IPS-20b (cell line): ENCODE results near the gene MAP2K7.
"Not testable (repeated sequence)": the region's sequence is repeated elsewhere in the genome, so short reads cannot be mapped to it uniquely, and the experiment has no call there.

Experiments used
- H3K27ac ChIP-seq: one replicate; pipeline ENCODE4 v1.5.1; 2013; ENCODE audit warnings: low read length
- H3K27me3 ChIP-seq: 2 replicates; pipeline ENCODE4 v1.6.1; 2013; ENCODE audit warnings: mild to moderate bottlenecking, low read length, inconsistent platforms; ENCODE audit not compliant: insufficient read depth
- H3K36me3 ChIP-seq: 2 replicates; pipeline ENCODE4 v1.6.1; 2013; ENCODE audit warnings: low read depth, mild to moderate bottlenecking, inconsistent platforms, low read length, moderate library complexity; ENCODE audit not compliant: insufficient read depth
- H3K4me1 ChIP-seq: 2 replicates; pipeline ENCODE4 v1.6.1; 2013; ENCODE audit warnings: mild to moderate bottlenecking, control low read depth, inconsistent platforms, low read length, moderate library complexity; ENCODE audit not compliant: insufficient read depth
- H3K4me3 ChIP-seq: 2 replicates; pipeline ENCODE4 v1.5.1; 2013; ENCODE audit warnings: mild to moderate bottlenecking, low read length, inconsistent platforms
- H3K9ac ChIP-seq: 2 replicates; pipeline ENCODE4 v1.6.1; 2013; ENCODE audit warnings: low read depth, mild to moderate bottlenecking, inconsistent platforms, low read length, moderate library complexity
- H3K9me3 ChIP-seq: 2 replicates; pipeline ENCODE4 v1.6.1; 2013; ENCODE audit warnings: mild to moderate bottlenecking, low read depth, low read length, inconsistent platforms; ENCODE audit not compliant: insufficient read depth

Gene MAP2K7

DNA sequence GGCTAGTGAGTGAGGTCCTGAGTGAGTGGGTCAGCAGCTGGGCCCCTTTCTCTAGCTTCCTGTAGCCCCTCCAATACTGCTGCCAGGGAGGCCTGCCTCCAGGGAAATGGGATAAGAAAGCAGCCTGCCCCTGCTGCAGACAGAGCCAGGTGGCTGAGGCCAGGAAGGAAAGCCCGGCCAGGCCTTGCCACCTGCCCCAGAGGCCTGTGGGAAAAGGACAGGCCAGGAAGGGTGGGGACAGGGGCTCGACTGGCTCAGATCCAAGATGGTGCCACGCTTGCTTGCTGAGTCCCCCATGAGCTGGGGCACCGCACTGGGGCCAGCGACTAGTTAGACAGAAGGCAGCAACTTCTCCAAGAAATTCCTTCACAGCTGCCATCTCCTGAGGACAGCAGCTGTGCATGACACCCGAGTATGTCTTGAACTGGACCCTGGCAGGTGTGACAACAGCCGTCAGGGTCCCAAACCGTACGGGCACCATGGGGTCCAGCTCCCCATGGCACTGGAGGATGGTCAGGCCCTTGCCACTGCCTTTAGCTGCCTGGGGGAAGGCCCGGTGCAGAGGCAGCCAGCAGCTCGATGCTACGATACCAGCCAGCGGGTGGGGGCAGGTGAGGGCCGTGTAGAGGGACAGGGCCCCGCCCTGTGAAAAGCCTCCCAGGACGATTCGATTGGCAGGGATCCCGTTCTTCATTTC, 24.4 kb upstream of the MAP2K7 start:
- no peaks in the 10 kb centered on the region for H3K9me3 ChIP-seq
- H3K27ac ChIP-seq = no peak overlapping the region
- no peak overlapping the region for H3K9ac ChIP-seq

DNA sequence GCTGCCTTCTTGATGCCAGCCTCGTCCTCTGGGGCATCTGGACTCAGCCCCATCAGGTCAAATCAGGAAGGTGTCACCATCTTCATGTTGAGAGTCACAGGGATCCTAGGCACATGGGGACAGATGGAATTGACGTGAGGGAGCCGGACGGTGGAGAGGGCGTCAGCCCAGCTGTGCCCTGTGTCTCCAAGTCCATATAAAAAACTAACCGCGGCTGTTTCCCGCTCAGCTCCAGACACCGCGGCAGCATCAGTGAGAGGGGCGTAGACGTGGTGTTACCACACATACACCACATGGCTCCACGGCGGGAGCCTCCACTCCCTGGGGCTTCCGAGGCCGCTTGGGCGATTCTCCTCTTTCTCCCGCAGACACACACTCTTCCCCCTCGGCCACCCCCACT, 23.8 kb upstream of the MAP2K7 start:
- H3K27me3 ChIP-seq = no peaks in the 10 kb centered on the region
- no peaks in the 10 kb centered on the region for H3K9me3 ChIP-seq
- no peak overlapping the region for H3K27ac ChIP-seq

More for the DNA sequence above, 24.4 kb upstream of the MAP2K7 start:
- Histone ChIP-seq H3K27me3 (no peaks in the 10 kb centered on the region), H3K36me3 (no peaks in the 10 kb centered on the region), H3K4me3 (no peak overlapping the region), H3K4me1 (no peaks in the 10 kb centered on the region)

DNA sequence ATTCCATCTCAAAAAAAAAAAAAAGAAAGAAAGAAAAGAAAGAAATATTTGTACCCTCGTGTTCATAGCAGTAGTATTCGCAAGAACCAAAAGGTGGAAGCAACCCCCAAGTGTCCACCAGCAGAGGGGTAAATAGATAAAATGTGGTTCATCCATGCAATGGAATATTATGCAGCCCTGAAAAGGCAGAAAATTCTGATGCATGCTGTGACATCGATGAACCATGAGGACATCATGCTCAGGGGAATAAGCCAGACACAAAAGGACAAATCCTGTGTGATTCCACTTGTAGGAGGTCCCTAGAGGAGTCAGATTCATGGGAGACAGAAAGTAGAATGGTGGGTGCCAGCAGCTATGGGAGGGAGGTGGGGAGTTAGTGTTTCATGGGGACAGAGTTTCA, 21.8 kb upstream of the MAP2K7 start:
- Histone ChIP-seq H3K27ac (no peak overlapping the region), H3K4me1 (no peaks in the 10 kb centered on the region), H3K4me3 (no peak overlapping the region), H3K9me3 (no peaks in the 10 kb centered on the region), H3K36me3 (no peaks in the 10 kb centered on the region), H3K27me3 (no peaks in the 10 kb centered on the region), H3K9ac (no peak overlapping the region)

More for the DNA sequence above, 23.8 kb upstream of the MAP2K7 start:
- Histone ChIP-seq H3K4me3 (no peak overlapping the region), H3K36me3 (no peaks in the 10 kb centered on the region), H3K9ac (no peak overlapping the region), H3K4me1 (no peaks in the 10 kb centered on the region)

DNA sequence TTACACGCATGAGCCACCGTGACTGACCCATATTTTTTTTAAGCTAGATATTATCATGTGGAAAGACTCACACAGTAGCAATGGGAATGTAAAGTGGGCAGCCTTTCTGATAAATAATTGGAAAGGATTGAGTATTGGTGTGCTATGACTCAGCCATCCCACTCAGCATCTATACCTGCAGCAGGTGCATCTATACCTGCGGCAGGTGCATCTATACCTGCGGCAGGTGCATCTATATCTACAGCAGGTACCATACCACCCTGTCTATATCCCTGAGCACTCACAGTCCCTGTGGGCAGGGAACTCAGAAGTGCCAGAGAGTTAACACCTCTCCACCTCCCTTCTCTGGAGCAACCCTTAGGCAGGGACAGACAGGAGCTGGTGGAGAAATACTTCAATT, 20.6 kb upstream of the MAP2K7 start:
- Histone ChIP-seq H3K4me1 (no peaks in the 10 kb centered on the region), H3K27me3 (peaks cover 9% of the 10 kb centered on the region; the same call in 1 of the 2 replicates), H3K27ac (no peak overlapping the region), H3K4me3 (no peak overlapping the region), H3K9me3 (no peaks in the 10 kb centered on the region), H3K9ac (no peak overlapping the region), H3K36me3 (no peaks in the 10 kb centered on the region)

DNA sequence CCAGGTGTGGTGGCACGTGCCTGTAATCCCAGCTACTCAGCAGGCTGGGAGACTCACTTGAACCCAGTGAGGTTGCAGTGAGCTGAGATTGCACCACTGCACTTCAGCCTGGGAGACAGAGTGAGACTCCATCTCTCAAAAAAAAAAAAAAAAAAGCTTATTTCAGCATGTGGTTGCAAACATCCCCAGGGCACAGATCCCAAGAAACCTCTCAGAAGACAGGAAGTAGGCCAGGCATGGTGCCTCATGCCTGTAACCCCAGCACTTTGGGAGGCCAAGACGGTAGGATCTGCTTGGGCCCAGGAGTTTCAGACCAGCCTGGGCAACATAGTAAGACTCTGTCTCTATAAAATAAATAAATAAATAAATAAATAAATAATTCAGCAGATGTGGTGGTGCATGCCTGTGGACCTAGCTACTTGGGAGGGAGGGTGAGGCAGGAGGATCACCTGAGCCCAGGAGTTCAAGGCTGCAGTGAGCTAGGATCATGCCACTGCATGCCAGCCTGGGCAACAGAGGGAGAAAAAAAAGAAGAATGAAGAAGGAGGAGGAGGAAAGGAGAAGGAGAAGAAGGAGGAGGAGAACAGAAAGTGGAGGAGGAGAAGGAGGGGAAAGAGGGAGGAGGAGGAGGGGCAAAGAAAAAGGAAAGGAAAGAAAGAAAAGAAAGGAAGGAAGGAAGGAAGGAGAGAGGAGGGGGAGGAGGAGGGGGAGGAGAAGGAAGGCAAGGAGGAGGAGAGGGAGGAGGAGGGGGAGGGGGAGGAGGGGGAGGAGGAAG, 19.7 kb upstream of the MAP2K7 start:
- H3K4me1 ChIP-seq = no peaks in the 10 kb centered on the region
- no peaks in the 10 kb centered on the region for H3K36me3 ChIP-seq
- H3K9ac ChIP-seq = no peak overlapping the region
- H3K27ac ChIP-seq = no peak overlapping the region
- H3K27me3 ChIP-seq = peaks cover 16% of the 10 kb centered on the region
- H3K4me3 ChIP-seq = no peak overlapping the region
- no peaks in the 10 kb centered on the region for H3K9me3 ChIP-seq

DNA sequence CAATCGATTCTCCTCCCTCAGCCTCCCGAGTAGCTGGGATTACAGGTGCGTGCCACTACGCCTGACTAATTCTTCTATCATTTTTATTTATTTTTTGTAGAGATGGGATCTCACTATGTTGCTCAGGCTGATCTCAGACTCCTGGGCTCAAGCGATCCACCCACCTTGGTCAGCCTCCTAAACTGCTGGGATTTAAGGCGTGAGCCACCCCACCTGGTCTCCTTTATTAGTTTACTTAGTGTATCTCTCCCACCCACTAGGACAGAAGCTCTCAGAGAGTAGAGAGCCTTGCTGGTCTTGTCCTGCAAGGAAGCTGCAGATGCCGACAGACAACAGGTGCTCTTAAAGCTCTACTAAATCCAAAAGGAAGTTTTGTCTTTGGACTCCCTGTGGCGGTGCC, 17.9 kb upstream of the MAP2K7 start:
- Histone ChIP-seq H3K9me3 (no peaks in the 10 kb centered on the region), H3K9ac (no peak overlapping the region), H3K36me3 (no peaks in the 10 kb centered on the region), H3K27me3 (peaks cover 24% of the 10 kb centered on the region), H3K4me1 (no peaks in the 10 kb centered on the region), H3K27ac (no peak overlapping the region), H3K4me3 (no peak overlapping the region)

DNA sequence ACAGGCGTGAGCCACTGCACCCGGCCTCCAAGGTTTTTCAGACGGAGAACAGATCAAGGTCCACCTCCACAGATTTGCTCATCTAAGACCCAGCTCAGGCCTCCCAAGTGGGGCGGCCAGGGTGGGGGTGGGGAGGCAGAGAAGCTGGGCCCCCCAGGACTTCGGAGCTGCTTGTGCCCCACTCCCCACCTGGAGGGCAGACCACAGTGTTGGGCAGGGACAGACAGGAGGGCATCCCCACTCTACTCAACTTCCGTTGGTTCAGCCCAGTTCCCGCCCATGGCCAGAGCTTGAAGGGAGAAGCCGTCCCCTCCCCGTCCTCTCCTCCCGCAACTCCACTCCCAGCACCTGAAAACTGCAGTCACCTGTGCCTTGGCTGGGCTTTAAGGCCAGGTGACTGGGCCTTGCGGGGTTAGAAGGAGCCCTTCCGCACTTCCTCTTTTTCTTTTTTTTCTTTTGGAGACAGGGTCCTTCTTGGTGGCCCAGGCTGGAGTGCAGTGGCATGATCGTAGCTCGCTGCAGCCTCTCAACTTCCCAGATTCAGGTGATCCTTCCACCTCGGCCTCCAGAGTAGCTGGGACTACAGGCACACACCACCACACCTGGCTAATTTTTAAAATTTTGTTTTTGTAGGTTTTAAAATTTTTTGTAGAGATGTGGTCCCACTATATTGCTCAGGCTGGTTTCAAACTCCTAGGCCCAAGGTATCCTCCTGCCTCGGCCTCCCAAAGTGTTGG, 16.1 kb upstream of the MAP2K7 start:
- H3K9me3 ChIP-seq = no peaks in the 10 kb centered on the region
- H3K36me3 ChIP-seq = no peaks in the 10 kb centered on the region
- no peak overlapping the region for H3K27ac ChIP-seq
- H3K4me3 ChIP-seq = peak overlapping the region; percentile 68; the same call in 1 of the 2 replicates
- H3K27me3 ChIP-seq = peaks cover 24% of the 10 kb centered on the region
- no peak overlapping the region for H3K9ac ChIP-seq
- no peaks in the 10 kb centered on the region for H3K4me1 ChIP-seq

DNA sequence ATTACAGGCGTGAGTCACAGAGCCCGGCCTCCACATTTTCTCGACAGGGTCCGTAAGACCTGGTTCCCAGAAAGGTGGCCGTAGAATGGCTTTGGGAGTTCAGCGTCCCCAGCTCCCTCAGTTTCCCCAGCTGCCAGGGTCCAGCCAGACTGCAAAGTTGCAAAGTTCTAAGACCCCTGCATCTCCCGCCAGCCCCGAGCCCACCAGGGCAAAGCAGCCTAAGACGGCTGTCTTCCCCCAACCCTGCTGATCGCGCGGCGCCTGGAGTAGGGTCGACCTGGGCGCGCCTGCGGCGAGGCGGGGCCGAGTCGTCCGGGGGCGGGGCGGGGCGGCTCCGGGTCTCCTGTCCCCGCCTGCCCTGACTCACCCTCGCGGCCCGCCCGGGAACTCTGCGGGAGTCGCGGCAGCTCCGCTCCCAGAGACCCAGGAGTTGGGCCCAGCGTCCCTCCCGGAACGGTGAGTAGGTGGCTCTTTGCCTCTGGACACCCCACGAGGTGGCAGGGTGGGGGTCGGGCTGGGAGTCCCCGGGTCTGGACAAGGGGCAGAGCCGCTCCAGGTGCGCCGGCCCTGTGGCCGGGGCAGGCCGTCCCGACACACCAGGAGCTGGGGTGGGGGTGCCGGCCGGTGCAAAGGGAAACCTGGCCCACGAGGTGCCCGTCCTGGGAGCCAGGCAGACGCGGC, 15.4 kb upstream of the MAP2K7 start, which contains the start of gene LRRC8E:
Gene LRRC8E (plus strand): TSS at position 366 of the 681 bp plus-strand sequence. CDS start 7,094 bp downstream, outside the sequence.
- Histone ChIP-seq H3K27ac (no peak within 1 kb of the TSS), H3K27me3 (peaks cover 24% of the 10 kb centered on the region), H3K36me3 (no peaks in the 10 kb centered on the region), H3K4me1 (no peaks in the 10 kb centered on the region), H3K9ac (peak within 1 kb of the TSS; percentile 7; the same call in 1 of the 2 replicates), H3K9me3 (no peaks in the 10 kb centered on the region), H3K4me3 (peak within 1 kb of the TSS; percentile 68)

DNA sequence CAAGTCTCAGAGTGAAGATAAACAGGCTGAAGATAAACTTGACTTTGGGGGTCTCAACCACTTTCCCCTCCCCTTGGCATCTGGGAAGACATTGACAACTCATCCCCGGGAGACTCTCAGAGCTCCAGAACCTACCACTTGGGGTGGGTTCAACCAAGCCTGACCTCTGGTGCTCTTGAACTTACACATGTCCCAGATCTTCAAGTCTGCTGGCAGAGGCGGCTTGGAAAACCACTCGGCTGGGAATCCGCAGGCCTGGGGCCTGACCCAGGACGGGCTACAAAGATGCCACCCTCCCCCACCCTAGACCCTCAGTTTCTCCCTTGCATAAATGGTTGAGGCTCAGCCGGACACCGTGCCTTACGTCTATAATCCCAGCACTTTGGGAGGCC, 14.9 kb upstream of the MAP2K7 start:
- Histone ChIP-seq H3K9ac (peak overlapping the region; percentile 7; the same call in 1 of the 2 replicates), H3K27me3 (peaks cover 24% of the 10 kb centered on the region), H3K36me3 (no peaks in the 10 kb centered on the region), H3K27ac (no peak overlapping the region), H3K4me3 (peak overlapping the region; percentile 68), H3K4me1 (no peaks in the 10 kb centered on the region), H3K9me3 (no peaks in the 10 kb centered on the region)

DNA sequence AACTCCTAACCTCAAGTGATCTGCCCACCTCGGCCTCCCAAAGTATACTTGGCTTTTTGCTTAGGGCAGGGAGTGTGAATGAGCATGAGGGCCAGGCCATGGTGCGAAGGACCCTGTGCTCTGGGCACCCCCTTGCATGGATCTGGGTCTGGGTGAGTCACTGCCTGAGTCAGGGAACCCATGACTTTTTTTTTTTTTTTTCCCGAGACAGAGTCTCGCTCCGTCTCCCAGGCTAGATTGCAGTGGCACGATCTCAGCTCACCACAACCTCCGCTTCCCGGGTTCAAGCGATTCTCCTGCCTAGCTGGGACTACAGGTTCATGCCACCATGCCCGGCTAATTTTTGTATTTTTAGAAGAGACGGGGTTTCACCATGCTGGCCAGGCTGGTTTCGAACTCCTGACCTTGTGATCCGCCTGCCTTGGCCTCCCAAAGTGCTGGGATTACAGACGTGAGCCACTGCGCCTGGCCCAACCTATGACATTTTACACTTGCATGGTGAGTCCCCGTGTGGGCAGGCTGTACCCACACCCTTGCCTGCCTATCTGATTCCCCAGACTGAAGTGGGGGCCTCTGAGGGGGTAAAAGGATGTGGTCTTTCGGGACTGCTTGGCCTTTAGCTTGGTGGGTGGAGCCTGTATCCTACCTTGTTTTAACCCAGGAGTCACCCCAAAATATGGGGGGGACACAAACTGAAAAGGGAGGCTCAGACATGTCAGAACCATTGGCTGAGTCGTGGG, 10.1 kb upstream of the MAP2K7 start:
- peaks cover 13% of the 10 kb centered on the region for H3K27me3 ChIP-seq
- H3K27ac ChIP-seq, H3K9me3 ChIP-seq, H3K4me3 ChIP-seq, H3K36me3 ChIP-seq, H3K4me1 ChIP-seq, H3K9ac ChIP-seq: not testable (repeated sequence)
